GM23338 (cell line): Measurements from ENCODE around the gene CFAP299. TPM values are rescaled to one million over a fixed set of nuclear protein-coding genes. Genes with fewer than 3 reads are reported as not detected.
"Not testable (repeated sequence)": the region's sequence is repeated elsewhere in the genome, so short reads cannot be mapped to it uniquely, and the experiment has no call there.

Experiments used
- ATAC-seq: fragments of 200-7000 bp; cut with Tn5 transposase; 3 replicates; pipeline ENCODE4 v1.9.1; 2020
- DNase-seq: peaks from one replicate; pipeline ENCODE4 v3.0.0-alpha.2; 2015; ENCODE audit warnings: low spot score
- H2AFZ ChIP-seq: fragments of 200-600 bp; sonication (generic); 2 replicates; pipeline ENCODE4 v1.8.0; 2016; ENCODE audit warnings: antibody characterized with exemption, mild to moderate bottlenecking, moderate library complexity
- H3F3A ChIP-seq: fragments of 200-600 bp; sonication (generic); replicated peaks from 2 replicates; pipeline ENCODE4 v1.8.0; 2017; ENCODE audit warnings: antibody characterized with exemption, mixed run types, low read depth
- H3K27ac ChIP-seq: fragments of 200-600 bp; sonication (generic); 2 replicates; pipeline ENCODE4 v1.6.1; 2016; ENCODE audit warnings: low read depth
- H3K27me3 ChIP-seq: fragments of 200-600 bp; sonication (generic); 2 replicates; pipeline ENCODE4 v1.8.0; 2016; ENCODE audit warnings: mild to moderate bottlenecking, mixed run types, moderate library complexity; ENCODE audit not compliant: insufficient read depth
- H3K36me3 ChIP-seq: fragments of 200-600 bp; sonication (generic); 2 replicates; pipeline ENCODE4 v1.8.0; 2016; ENCODE audit warnings: mild to moderate bottlenecking; ENCODE audit not compliant: insufficient read depth
- H3K4me1 ChIP-seq: fragments of 200-600 bp; sonication (generic); 2 replicates; pipeline ENCODE4 v1.8.0; 2016; ENCODE audit warnings: mild to moderate bottlenecking, moderate library complexity; ENCODE audit not compliant: insufficient read depth
- H3K4me2 ChIP-seq: fragments of 200-600 bp; sonication (generic); 2 replicates; pipeline ENCODE4 v1.7.1; 2017; ENCODE audit warnings: mixed run types
- H3K4me3 ChIP-seq: fragments of 200-600 bp; sonication (generic); 2 replicates; pipeline ENCODE4 v1.6.1; 2016; ENCODE audit warnings: mixed run types
- H3K79me2 ChIP-seq: fragments of 200-600 bp; sonication (generic); replicated peaks from 2 replicates; pipeline ENCODE4 v1.8.0; 2017; ENCODE audit warnings: mild to moderate bottlenecking; ENCODE audit not compliant: insufficient read depth
- H3K9me2 ChIP-seq: fragments of 200-600 bp; sonication (generic); 2 replicates; pipeline ENCODE4 v1.8.0; 2017; ENCODE audit not compliant: insufficient read depth
- H4K20me1 ChIP-seq: fragments of 200-600 bp; sonication (generic); replicated peaks from 2 replicates; pipeline ENCODE4 v1.8.0; 2017; ENCODE audit warnings: mild to moderate bottlenecking; ENCODE audit not compliant: insufficient read depth
- H3K27ac Mint-ChIP-seq: 2 replicates; pipeline ENCODE4 v1.8.0; 2020; ENCODE audit warnings: inconsistent platforms, mild to moderate bottlenecking, moderate library complexity, mixed read lengths
- H3K27me3 Mint-ChIP-seq: 3 replicates; pipeline ENCODE4 v1.8.0; 2022; ENCODE audit warnings: low read depth, mild to moderate bottlenecking, moderate library complexity, mixed read lengths, inconsistent platforms; ENCODE audit not compliant: insufficient read depth, poor library complexity
- H3K36me3 Mint-ChIP-seq: 3 replicates; pipeline ENCODE4 v1.8.0; 2021; ENCODE audit warnings: low read depth, mild to moderate bottlenecking, inconsistent platforms, moderate library complexity, mixed read lengths
- H3K4me1 Mint-ChIP-seq: 3 replicates; pipeline ENCODE4 v1.8.0; 2020; ENCODE audit warnings: mild to moderate bottlenecking, inconsistent platforms, mixed read lengths
- H3K4me3 Mint-ChIP-seq: 3 replicates; pipeline ENCODE4 v1.8.0; 2021; ENCODE audit warnings: moderate library complexity, mild to moderate bottlenecking, inconsistent platforms, mixed read lengths
- H3K9me3 Mint-ChIP-seq: 3 replicates; pipeline ENCODE4 v1.8.0; 2020; ENCODE audit warnings: moderate library complexity, mild to moderate bottlenecking, inconsistent platforms, mixed read lengths
- EZH2 ChIP-seq: fragments of 200-600 bp; sonication (generic); IDR thresholded peaks from one replicate; pipeline ENCODE4 v1.8.0; 2017; ENCODE audit warnings: antibody characterized with exemption, mild to moderate bottlenecking, low read depth; ENCODE audit not compliant: unreplicated experiment
- JUNB ChIP-seq: IDR thresholded peaks from one replicate; pipeline ENCODE4 v1.6.1; 2016; ENCODE audit warnings: antibody characterized with exemption; ENCODE audit not compliant: unreplicated experiment
- NANOG ChIP-seq: IDR thresholded peaks from 2 replicates; pipeline ENCODE4 v1.6.1; 2016; ENCODE audit warnings: antibody characterized with exemption, borderline replicate concordance
- POLR2AphosphoS5 ChIP-seq: IDR thresholded peaks from 2 replicates; pipeline ENCODE4 v1.6.1; 2016; ENCODE audit warnings: antibody characterized with exemption, low read depth
- STAT1 ChIP-seq: IDR thresholded peaks from one replicate; pipeline ENCODE4 v1.6.1; 2016; ENCODE audit warnings: antibody characterized with exemption; ENCODE audit not compliant: unreplicated experiment
- ZNF114 ChIP-seq: fragments of 250-450 bp; sonication (Bioruptor Pico); IDR thresholded peaks from 2 replicates; pipeline ENCODE4 v1.5.0; 2020; ENCODE audit warnings: mild to moderate bottlenecking, moderate library complexity
- ZNF331 ChIP-seq: fragments of 250-450 bp; sonication (Bioruptor Pico); IDR thresholded peaks from 2 replicates; pipeline ENCODE4 v1.5.0; 2020; ENCODE audit warnings: low read depth, mild to moderate bottlenecking, moderate library complexity
- polyA plus RNA-seq: library from polyadenylated mRNA; unstranded; fragments of >200 nt; fragmentation: Nextera tagmentation; extraction: Ambion mirVana; gene quantifications from 2 replicates; pipeline ENCODE4 v1.2.1, GENCODE V29; 2016
- total RNA-seq: library from RNA; depleted of rRNA; stranded (reverse); fragments of >200 nt; shearing (Covaris generic); gene quantifications from 2 replicates; pipeline ENCODE4 v1.2.3, GENCODE V29; 2014
- TF ChIP-seq, protein P1 (sequence below): IDR thresholded peaks from one replicate; pipeline ENCODE4 v1.6.1; 2018; ENCODE audit warnings: antibody characterized with exemption; ENCODE audit not compliant: unreplicated experiment
- TF ChIP-seq, protein P2 (sequence below): IDR thresholded peaks from 2 replicates; pipeline ENCODE4 v1.6.1; 2016; ENCODE audit warnings: antibody characterized with exemption

CFAP299 gene
- total and polyA plus RNA-seq, 2 experiments from 2014 or later: not detected

DNA sequence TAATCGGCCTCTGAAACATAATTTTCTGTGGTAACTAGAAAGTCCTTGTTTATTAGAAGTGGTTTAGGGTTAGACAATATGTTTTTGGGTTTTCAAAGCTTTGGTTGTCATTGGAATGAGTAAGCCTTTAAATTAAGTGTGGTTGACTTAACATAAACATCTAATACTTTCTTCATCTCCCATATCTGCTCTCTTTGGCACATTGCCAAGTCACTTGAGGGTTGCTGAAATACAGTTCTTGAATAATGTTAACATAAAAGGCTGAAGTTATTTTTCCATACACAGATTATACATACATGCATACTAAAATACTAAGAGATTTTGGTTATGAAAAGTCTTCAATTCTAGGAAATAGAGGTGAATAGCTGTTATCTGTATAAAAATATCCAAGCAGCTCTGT lies 453.3 kb downstream of the CFAP299 start (continued):
- TF ChIP-seq, protein P1, sequence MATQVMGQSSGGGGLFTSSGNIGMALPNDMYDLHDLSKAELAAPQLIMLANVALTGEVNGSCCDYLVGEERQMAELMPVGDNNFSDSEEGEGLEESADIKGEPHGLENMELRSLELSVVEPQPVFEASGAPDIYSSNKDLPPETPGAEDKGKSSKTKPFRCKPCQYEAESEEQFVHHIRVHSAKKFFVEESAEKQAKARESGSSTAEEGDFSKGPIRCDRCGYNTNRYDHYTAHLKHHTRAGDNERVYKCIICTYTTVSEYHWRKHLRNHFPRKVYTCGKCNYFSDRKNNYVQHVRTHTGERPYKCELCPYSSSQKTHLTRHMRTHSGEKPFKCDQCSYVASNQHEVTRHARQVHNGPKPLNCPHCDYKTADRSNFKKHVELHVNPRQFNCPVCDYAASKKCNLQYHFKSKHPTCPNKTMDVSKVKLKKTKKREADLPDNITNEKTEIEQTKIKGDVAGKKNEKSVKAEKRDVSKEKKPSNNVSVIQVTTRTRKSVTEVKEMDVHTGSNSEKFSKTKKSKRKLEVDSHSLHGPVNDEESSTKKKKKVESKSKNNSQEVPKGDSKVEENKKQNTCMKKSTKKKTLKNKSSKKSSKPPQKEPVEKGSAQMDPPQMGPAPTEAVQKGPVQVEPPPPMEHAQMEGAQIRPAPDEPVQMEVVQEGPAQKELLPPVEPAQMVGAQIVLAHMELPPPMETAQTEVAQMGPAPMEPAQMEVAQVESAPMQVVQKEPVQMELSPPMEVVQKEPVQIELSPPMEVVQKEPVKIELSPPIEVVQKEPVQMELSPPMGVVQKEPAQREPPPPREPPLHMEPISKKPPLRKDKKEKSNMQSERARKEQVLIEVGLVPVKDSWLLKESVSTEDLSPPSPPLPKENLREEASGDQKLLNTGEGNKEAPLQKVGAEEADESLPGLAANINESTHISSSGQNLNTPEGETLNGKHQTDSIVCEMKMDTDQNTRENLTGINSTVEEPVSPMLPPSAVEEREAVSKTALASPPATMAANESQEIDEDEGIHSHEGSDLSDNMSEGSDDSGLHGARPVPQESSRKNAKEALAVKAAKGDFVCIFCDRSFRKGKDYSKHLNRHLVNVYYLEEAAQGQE: no peak
- TF ChIP-seq POLR2AphosphoS5 (no peak), JUNB (no peak), STAT1 (no peak)

DNA sequence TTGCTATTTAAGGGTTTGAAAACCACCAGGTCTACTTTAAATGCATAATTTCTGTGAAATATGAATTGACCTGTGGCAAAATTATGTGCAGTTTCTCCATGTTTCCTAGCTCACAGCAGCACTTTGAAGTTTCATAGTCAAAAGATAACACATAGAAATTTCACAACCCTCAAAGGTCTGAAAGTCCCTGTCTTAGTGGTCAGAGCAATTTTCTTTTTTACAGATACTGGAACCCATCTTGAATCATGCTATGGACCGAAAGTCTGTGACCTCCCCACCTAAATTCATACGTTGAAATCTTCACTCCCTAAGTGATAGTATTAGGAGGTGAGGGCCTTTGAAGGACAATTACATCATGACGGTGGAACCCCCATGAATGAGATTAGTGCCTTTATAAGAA lies 454.6 kb downstream of the CFAP299 start:
- H3K4me1 Mint-ChIP-seq: no peaks in the 10 kb centered on the region
- no peak overlapping the region for H3K27ac Mint-ChIP-seq
- no peaks in the 10 kb centered on the region for H3K4me1 ChIP-seq
- no peak overlapping the region for H2AFZ ChIP-seq
- no peaks in the 10 kb centered on the region for H3K27me3 Mint-ChIP-seq
- H3K9me2 ChIP-seq: peaks cover 4% of the 10 kb centered on the region; the same call in 1 of the 2 replicates
- H3K4me3 ChIP-seq: no peak overlapping the region
- DNase-seq: no peak
- no peaks in the 10 kb centered on the region for H3K27me3 ChIP-seq
- H3K27ac ChIP-seq: no peak overlapping the region
- H3K4me2 ChIP-seq: no peak overlapping the region
- no peak overlapping the region for H3K4me3 Mint-ChIP-seq
- no peaks in the 10 kb centered on the region for H3F3A ChIP-seq
- TF ChIP-seq EZH2 (no peak), NANOG (no peak), ZNF331 (no peak), ZNF114 (CRISPR knock-in tag) (no peak)
- TF ChIP-seq, protein P2, sequence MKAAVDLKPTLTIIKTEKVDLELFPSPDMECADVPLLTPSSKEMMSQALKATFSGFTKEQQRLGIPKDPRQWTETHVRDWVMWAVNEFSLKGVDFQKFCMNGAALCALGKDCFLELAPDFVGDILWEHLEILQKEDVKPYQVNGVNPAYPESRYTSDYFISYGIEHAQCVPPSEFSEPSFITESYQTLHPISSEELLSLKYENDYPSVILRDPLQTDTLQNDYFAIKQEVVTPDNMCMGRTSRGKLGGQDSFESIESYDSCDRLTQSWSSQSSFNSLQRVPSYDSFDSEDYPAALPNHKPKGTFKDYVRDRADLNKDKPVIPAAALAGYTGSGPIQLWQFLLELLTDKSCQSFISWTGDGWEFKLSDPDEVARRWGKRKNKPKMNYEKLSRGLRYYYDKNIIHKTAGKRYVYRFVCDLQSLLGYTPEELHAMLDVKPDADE: no peak
- no peaks in the 10 kb centered on the region for H3K79me2 ChIP-seq
- no peaks in the 10 kb centered on the region for H4K20me1 ChIP-seq
- no peak for ATAC-seq
- no peaks in the 10 kb centered on the region; the same call in 2 of the 3 replicates for H3K36me3 Mint-ChIP-seq
- peaks cover 7% of the 10 kb centered on the region; the same call in 2 of the 3 replicates for H3K9me3 Mint-ChIP-seq
- no peaks in the 10 kb centered on the region for H3K36me3 ChIP-seq

- not testable (repeated sequence) for H3K4me3 ChIP-seq
These were observed 458.1 kb downstream of the CFAP299 start for GRCh38 chr4:80793660-80794059.

More at GRCh38 chr4:80793660-80794059, 458.1 kb downstream of the CFAP299 start:
- not testable (repeated sequence) for ATAC-seq, H3K27me3 Mint-ChIP-seq, H3K27ac Mint-ChIP-seq, DNase-seq, H3K27me3 ChIP-seq, H3K36me3 Mint-ChIP-seq, H3F3A ChIP-seq, H2AFZ ChIP-seq, H4K20me1 ChIP-seq, H3K36me3 ChIP-seq, H3K79me2 ChIP-seq, H3K4me1 ChIP-seq, H3K9me2 ChIP-seq, H3K4me1 Mint-ChIP-seq, H3K4me2 ChIP-seq, H3K27ac ChIP-seq, H3K4me3 Mint-ChIP-seq
- H3K9me3 Mint-ChIP-seq: peaks cover 24% of the 10 kb centered on the region
